ENCODE measurements around the gene CHAC1.
"Not testable (repeated sequence)": the region's sequence is repeated elsewhere in the genome, so short reads cannot be mapped to it uniquely, and the experiment has no call there.

The CHAC1 gene

GRCh38 chr15:40952301-40952900 lies 870 bp upstream of the CHAC1 start:
- peak overlapping the region; percentile 89 for H3K4me3 ChIP-seq (ENCODE audit: low read depth, low read length)
- DNase-seq (ENCODE audit: low read depth) = no peak
- TF ChIP-seq CTCF (IDR thresholded peaks at IDR 0.05; ENCODE audit: low read depth, low read length, missing control alignments) = no peak

- H3K4me3 ChIP-seq (ENCODE audit: low read depth, low read length) = peak overlapping the region; percentile 89
- DNase-seq (ENCODE audit: low read depth) = no peak
- TF ChIP-seq CTCF (IDR thresholded peaks at IDR 0.05; ENCODE audit: low read depth, low read length, missing control alignments) = no peak
Measured at GRCh38 chr15:40953713-40954074, 423 bp downstream of the CHAC1 start.

DNA sequence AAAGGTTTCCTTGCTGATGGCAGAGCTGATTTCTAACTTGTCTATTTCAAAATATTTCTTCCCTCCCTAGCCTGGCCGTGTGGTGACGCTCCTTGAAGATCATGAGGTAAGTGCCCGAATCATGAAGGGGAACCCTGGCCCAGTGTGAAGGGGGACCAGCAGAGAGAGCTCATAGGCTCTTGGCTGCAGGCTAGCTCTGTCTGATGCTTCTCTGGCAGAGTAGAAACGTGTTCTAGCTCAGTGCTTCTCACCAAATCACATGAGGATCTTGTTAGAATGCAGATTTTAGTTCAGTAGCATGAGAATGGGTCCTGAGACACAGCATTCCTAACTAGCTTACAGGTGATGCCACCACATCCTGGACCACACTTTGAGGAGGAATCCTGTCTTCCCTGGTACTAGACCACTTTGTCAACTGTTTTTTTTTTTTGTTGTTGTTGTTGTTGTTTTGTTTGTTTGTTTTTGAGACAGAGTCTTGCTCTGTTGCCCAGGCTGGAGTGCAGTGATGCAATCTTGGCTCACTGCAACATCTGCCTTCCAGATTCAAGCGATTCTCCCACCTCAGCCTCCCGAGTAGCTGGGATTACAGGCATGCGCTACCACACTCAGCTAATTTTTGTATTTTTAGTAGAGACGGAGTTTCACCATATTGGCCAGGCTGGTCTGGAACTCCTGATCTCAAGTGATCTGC lies 1.0 kb downstream of the CHAC1 start:
- H3K4me3 ChIP-seq (ENCODE audit: low read depth, low read length) = peak overlapping the region; percentile 89
- DNase-seq (ENCODE audit: low read depth) = not testable (repeated sequence)

GRCh38 chr15:40955141-40955903 lies 2.1 kb downstream of the CHAC1 start:
- H3K4me3 ChIP-seq (ENCODE audit: low read depth, low read length) = no peak overlapping the region
- DNase-seq (ENCODE audit: low read depth) = no peak
- TF ChIP-seq CTCF (IDR thresholded peaks at IDR 0.05; ENCODE audit: low read depth, low read length, missing control alignments) = no peak

- no peak overlapping the region for H3K4me3 ChIP-seq (ENCODE audit: low read depth, low read length)
- no peak for TF ChIP-seq CTCF (IDR thresholded peaks at IDR 0.05; ENCODE audit: low read depth, low read length, missing control alignments)
- no peak for DNase-seq (ENCODE audit: low read depth)
Measured at GRCh38 chr15:40955930-40956540, 2.8 kb downstream of the CHAC1 start.

- TF ChIP-seq CTCF (IDR thresholded peaks at IDR 0.05; ENCODE audit: low read depth, low read length, missing control alignments) = no peak
- no peak for DNase-seq (ENCODE audit: low read depth)
- no peak overlapping the region for H3K4me3 ChIP-seq (ENCODE audit: low read depth, low read length)
Measured at GRCh38 chr15:40956541-40956982, 3.3 kb downstream of the CHAC1 start.

- DNase-seq (ENCODE audit: low read depth) = no peak
- H3K4me3 ChIP-seq (ENCODE audit: low read depth, low read length) = no peak overlapping the region
- no peak for TF ChIP-seq CTCF (IDR thresholded peaks at IDR 0.05; ENCODE audit: low read depth, low read length, missing control alignments)
Measured at GRCh38 chr15:40957041-40957555, 3.8 kb downstream of the CHAC1 start.
